CD4-positive, CD25-positive, alpha-beta regulatory T cell (primary cell): ENCODE results near the gene GID4. TPM values are rescaled to one million over a fixed set of nuclear protein-coding genes. Genes with fewer than 3 reads are reported as not detected.
A peak's percentile ranks its signal among the peaks of the same experiment; 100 is the strongest.

ENCODE experiments used
- ATAC-seq, 2 donors: fragments of 150-1000 bp; cut with Tn5 transposase; one replicate each; pipeline ENCODE4 v1.10.0; 2021; ENCODE audit warnings: low read depth in 2 of 2, moderate number of reproducible peaks in 2 of 2, moderate library complexity in 1 of 2
- DNase-seq, 3 donors: peaks; one replicate each; pipeline versions ENCODE4 v3.0.0 to v3.0.0-alpha.2; 2012 to 2022; ENCODE audit warnings: mixed read lengths in 1 of 3
- H3K27ac ChIP-seq: one replicate; pipeline ENCODE4 v1.7.0; 2013; ENCODE audit warnings: mild to moderate bottlenecking, low read length; ENCODE audit not compliant: insufficient read depth, poor library complexity, severe bottlenecking
- H3K27me3 ChIP-seq: one replicate; pipeline ENCODE4 v1.7.0; 2013; ENCODE audit warnings: low read length; ENCODE audit not compliant: control insufficient read depth, insufficient read depth
- H3K36me3 ChIP-seq: one replicate; pipeline ENCODE4 v1.7.0; 2013; ENCODE audit warnings: mild to moderate bottlenecking, low read length, moderate library complexity; ENCODE audit not compliant: control insufficient read depth, insufficient read depth
- H3K4me1 ChIP-seq: 2 replicates; pipeline ENCODE4 v1.7.0; 2013; ENCODE audit warnings: mild to moderate bottlenecking, low read length; ENCODE audit not compliant: insufficient read depth, control insufficient read depth, poor library complexity, severe bottlenecking
- H3K4me3 ChIP-seq: one replicate; pipeline ENCODE4 v1.7.0; 2013; ENCODE audit warnings: low read depth, mild to moderate bottlenecking, low read length, moderate library complexity
- H3K9me3 ChIP-seq, 2 experiments: 1 replicate in 1 of 2; 2 replicates in 1 of 2; pipeline ENCODE4 v1.7.0; 2013; ENCODE audit warnings: low read length in 2 of 2, mild to moderate bottlenecking in 1 of 2, moderate library complexity in 1 of 2; ENCODE audit not compliant: control insufficient read depth in 2 of 2
- H3K27ac Mint-ChIP-seq, 3 donors: one replicate each; pipeline ENCODE4 v1.8.0; 2020 to 2022; ENCODE audit warnings: mild to moderate bottlenecking in 3 of 3, mixed read lengths in 3 of 3, moderate library complexity in 2 of 3
- H3K27me3 Mint-ChIP-seq: one replicate; pipeline ENCODE4 v1.8.0; 2022; ENCODE audit warnings: mild to moderate bottlenecking, mixed read lengths
- H3K36me3 Mint-ChIP-seq: one replicate; pipeline ENCODE4 v1.8.0; 2020; ENCODE audit warnings: mixed read lengths
- H3K4me1 Mint-ChIP-seq, 4 donors: one replicate each; pipeline ENCODE4 v1.8.0; 2020 to 2022; ENCODE audit warnings: mixed read lengths in 4 of 4, mild to moderate bottlenecking in 1 of 4
- H3K4me3 Mint-ChIP-seq, 4 donors: one replicate each; pipeline ENCODE4 v1.8.0; 2020 to 2022; ENCODE audit warnings: mild to moderate bottlenecking in 4 of 4, mixed read lengths in 4 of 4, moderate library complexity in 3 of 4
- H3K9me3 Mint-ChIP-seq, 7 donors: one replicate each; pipeline ENCODE4 v1.8.0; 2020 to 2022; ENCODE audit warnings: mixed read lengths in 7 of 7, mild to moderate bottlenecking in 3 of 7, moderate library complexity in 2 of 7
- polyA plus RNA-seq, 4 donors: library from polyadenylated mRNA; unstranded; fragments of 300-500 nt; fragmentation: Illumina TruSeq; gene quantifications; one replicate each; pipeline ENCODE4 v1.2.3, GENCODE V29; 2021
- total RNA-seq: library from RNA; stranded (reverse); gene quantifications from one replicate; pipeline ENCODE4 v1.2.3, GENCODE V29; 2022

Gene GID4
- total and polyA plus RNA-seq, 5 donors from 2014 or later, result 5.1 to 7.3 (median 5.4) TPM

- no peaks in the 10 kb centered on the region for H3K9me3 Mint-ChIP-seq
- H3K27me3 Mint-ChIP-seq, result no peaks in the 10 kb centered on the region
- H3K27ac Mint-ChIP-seq, result no peak overlapping the region
- no peak overlapping the region for H3K27ac ChIP-seq
- H3K9me3 ChIP-seq, result no peaks in the 10 kb centered on the region
- H3K4me3 ChIP-seq, result no peak overlapping the region
- DNase-seq (no peak), ATAC-seq (no peak)
- peaks cover 0 to 2% (median 0%) of the 10 kb centered on the region in 4 donors for H3K4me1 Mint-ChIP-seq
- no peaks in the 10 kb centered on the region for H3K27me3 ChIP-seq
- peaks cover 36% of the 10 kb centered on the region for H3K36me3 ChIP-seq
- no peak overlapping the region for H3K4me3 Mint-ChIP-seq
- H3K36me3 Mint-ChIP-seq, result peaks cover 14% of the 10 kb centered on the region
- no peaks in the 10 kb centered on the region for H3K4me1 ChIP-seq
Measured at GRCh38 chr17:18106211-18106610, 67.0 kb downstream of the GID4 start.

GRCh38 chr17:18107061-18107790, 68.0 kb downstream of the GID4 start:
- H3K9me3 Mint-ChIP-seq, result no peaks in the 10 kb centered on the region
- H3K27me3 Mint-ChIP-seq, result no peaks in the 10 kb centered on the region
- no peaks in the 10 kb centered on the region for H3K27me3 ChIP-seq
- H3K36me3 Mint-ChIP-seq, result peaks cover 14% of the 10 kb centered on the region
- H3K4me1 ChIP-seq, result no peaks in the 10 kb centered on the region
- no peak overlapping the region for H3K27ac ChIP-seq
- H3K4me1 Mint-ChIP-seq, result peaks cover 0 to 2% (median 0%) of the 10 kb centered on the region in 4 donors
- no peak for ATAC-seq
- no peak for DNase-seq
- H3K36me3 ChIP-seq, result peaks cover 29% of the 10 kb centered on the region
- no peaks in the 10 kb centered on the region for H3K9me3 ChIP-seq
- H3K4me3 ChIP-seq, result no peak overlapping the region
- H3K4me3 Mint-ChIP-seq, result no peak overlapping the region
- H3K27ac Mint-ChIP-seq, result no peak overlapping the region

GRCh38 chr17:18107971-18108370, 68.8 kb downstream of the GID4 start:
- peaks cover 0 to 2% (median 0%) of the 10 kb centered on the region in 4 donors for H3K4me1 Mint-ChIP-seq
- H3K4me3 Mint-ChIP-seq, result no peak overlapping the region
- Histone ChIP-seq H3K4me1 (no peaks in the 10 kb centered on the region), H3K4me3 (no peak overlapping the region), H3K9me3 (no peaks in the 10 kb centered on the region), H3K36me3 (peaks cover 29% of the 10 kb centered on the region), H3K27ac (no peak overlapping the region), H3K27me3 (no peaks in the 10 kb centered on the region)
- no peak for ATAC-seq
- no peak overlapping the region for H3K27ac Mint-ChIP-seq
- H3K27me3 Mint-ChIP-seq, result no peaks in the 10 kb centered on the region
- no peak for DNase-seq
- no peaks in the 10 kb centered on the region for H3K9me3 Mint-ChIP-seq
- peaks cover 14% of the 10 kb centered on the region for H3K36me3 Mint-ChIP-seq

- DNase-seq (no peak), ATAC-seq (no peak)
- H3K4me1 ChIP-seq, result no peaks in the 10 kb centered on the region
- H3K4me3 ChIP-seq, result no peak within 1 kb of the TSS
- Mint-ChIP-seq H3K9me3 (no peaks in the 10 kb centered on the region), H3K4me1 (peaks cover 0 to 2% (median 0%) of the 10 kb centered on the region in 4 donors), H3K27ac (no peak within 1 kb of the TSS), H3K27me3 (no peaks in the 10 kb centered on the region), H3K4me3 (no peak within 1 kb of the TSS), H3K36me3 (peaks cover 14% of the 10 kb centered on the region)
- no peak within 1 kb of the TSS for H3K27ac ChIP-seq
- peaks cover 29% of the 10 kb centered on the region for H3K36me3 ChIP-seq
- no peaks in the 10 kb centered on the region for H3K9me3 ChIP-seq
- H3K27me3 ChIP-seq, result no peaks in the 10 kb centered on the region
Measured at GRCh38 chr17:18108401-18109312, 69.4 kb downstream of the GID4 start, which contains the start of gene MYO15A. Gene MYO15A, plus strand, starts transcription at chr17:18108756. Its CDS starts 10,045 bp downstream, at chr17:18118801.

GRCh38 chr17:18109935-18110485, 70.8 kb downstream of the GID4 start:
- no peak for DNase-seq
- peaks cover 20% of the 10 kb centered on the region for H3K36me3 ChIP-seq
- H3K4me3 Mint-ChIP-seq, result no peak overlapping the region
- H3K27me3 ChIP-seq, result no peaks in the 10 kb centered on the region
- peak overlapping the region in 1 of 3 donors; percentile 72 for H3K27ac Mint-ChIP-seq
- no peaks in the 10 kb centered on the region for H3K9me3 ChIP-seq
- no peak overlapping the region for H3K4me3 ChIP-seq
- ATAC-seq, result no peak
- no peak overlapping the region for H3K27ac ChIP-seq
- peaks cover 8% of the 10 kb centered on the region for H3K36me3 Mint-ChIP-seq
- no peaks in the 10 kb centered on the region for H3K9me3 Mint-ChIP-seq
- H3K4me1 Mint-ChIP-seq, result peaks cover 0 to 2% (median 0%) of the 10 kb centered on the region in 4 donors
- H3K4me1 ChIP-seq, result no peaks in the 10 kb centered on the region
- no peaks in the 10 kb centered on the region for H3K27me3 Mint-ChIP-seq

- Histone ChIP-seq H3K27me3 (no peaks in the 10 kb centered on the region), H3K4me1 (no peaks in the 10 kb centered on the region), H3K4me3 (no peak overlapping the region), H3K9me3 (no peaks in the 10 kb centered on the region), H3K36me3 (peaks cover 17% of the 10 kb centered on the region), H3K27ac (no peak overlapping the region)
- Mint-ChIP-seq H3K27ac (peak overlapping the region in 2 of 3 donors; percentile 72 to 74), H3K36me3 (peaks cover 5% of the 10 kb centered on the region), H3K27me3 (no peaks in the 10 kb centered on the region), H3K4me3 (no peak overlapping the region), H3K4me1 (peaks cover 0 to 2% (median 0%) of the 10 kb centered on the region in 4 donors), H3K9me3 (no peaks in the 10 kb centered on the region)
- ATAC-seq (no peak), DNase-seq (no peak)
Measured at GRCh38 chr17:18110636-18111145, 71.5 kb downstream of the GID4 start.

- H3K4me3 ChIP-seq, result no peak overlapping the region
- peaks cover 10% of the 10 kb centered on the region for H3K36me3 ChIP-seq
- Mint-ChIP-seq H3K4me3 (no peak overlapping the region), H3K27ac (no peak overlapping the region), H3K4me1 (peaks cover 0 to 2% (median 0%) of the 10 kb centered on the region in 4 donors), H3K27me3 (no peaks in the 10 kb centered on the region), H3K36me3 (peaks cover 5% of the 10 kb centered on the region), H3K9me3 (no peaks in the 10 kb centered on the region)
- no peak for ATAC-seq
- no peak for DNase-seq
- no peaks in the 10 kb centered on the region for H3K9me3 ChIP-seq
- H3K4me1 ChIP-seq, result no peaks in the 10 kb centered on the region
- H3K27ac ChIP-seq, result no peak overlapping the region
- no peaks in the 10 kb centered on the region for H3K27me3 ChIP-seq
Measured at GRCh38 chr17:18111330-18111971, 72.2 kb downstream of the GID4 start.
